Common myeloid progenitor, CD34-positive (primary cell): ENCODE measurements around the gene NLRX1.

ENCODE experiments used
- CTCF ChIA-PET: fragments of 350-600 bp; sonication (Branson Sonifier 250); formaldehyde crosslinking; loops from one replicate; lab custom pipeline; 2021; ENCODE audit warnings: antibody characterized with exemption; lab: Charles Lee
- POLR2A ChIA-PET: fragments of 350-600 bp; sonication (Branson Sonifier 250); formaldehyde crosslinking; loops from one replicate; lab custom pipeline; 2021; ENCODE audit warnings: antibody characterized with exemption; lab: Charles Lee
- DNase-seq, 3 donors: peaks; one replicate each; pipeline versions ENCODE4 v3.0.0 to v3.0.0-alpha.2; 2013
- H3K27ac ChIP-seq, 2 experiments: 1 replicate in 1 of 2; 2 replicates in 1 of 2; pipeline ENCODE4 v1.7.0; 2013; ENCODE audit warnings: inconsistent platforms in 2 of 2, low read length in 2 of 2, mild to moderate bottlenecking in 2 of 2, low read depth in 1 of 2, moderate library complexity in 1 of 2; ENCODE audit not compliant: severe bottlenecking in 2 of 2, insufficient read depth in 1 of 2, poor library complexity in 1 of 2
- H3K27me3 ChIP-seq, 5 experiments: replicated peaks in 2 of 5; 1 replicate in 3 of 5; 2 replicates in 2 of 5; pipeline versions ENCODE4 v1.6.1 to v1.7.0; 2013; ENCODE audit warnings: low read length in 4 of 5, mild to moderate bottlenecking in 2 of 5, moderate library complexity in 2 of 5, inconsistent platforms in 1 of 5; ENCODE audit not compliant: insufficient read depth in 5 of 5, control insufficient read depth in 4 of 5
- H3K36me3 ChIP-seq, 4 experiments: 1 replicate in 2 of 4; 2 replicates in 2 of 4; pipeline versions ENCODE4 v1.6.1 to v1.7.0; 2013; ENCODE audit warnings: low read length in 3 of 4, control low read depth in 1 of 4, mild to moderate bottlenecking in 1 of 4; ENCODE audit not compliant: control insufficient read depth in 4 of 4, insufficient read depth in 4 of 4
- H3K4me1 ChIP-seq, 4 experiments: 1 replicate in 3 of 4; 2 replicates in 1 of 4; pipeline versions ENCODE4 v1.6.1 to v1.7.1; 2013; ENCODE audit warnings: low read length in 3 of 4, mild to moderate bottlenecking in 3 of 4, control low read depth in 1 of 4, inconsistent platforms in 1 of 4, moderate library complexity in 1 of 4; ENCODE audit not compliant: control insufficient read depth in 4 of 4, insufficient read depth in 4 of 4; ENCODE audit errors: control extremely low read depth in 1 of 4
- H3K4me3 ChIP-seq, 7 experiments: 1 replicate in 4 of 7; 2 replicates in 3 of 7; pipeline versions ENCODE4 v1.5.1 to v1.7.0; 2013; ENCODE audit warnings: mild to moderate bottlenecking in 7 of 7, low read length in 6 of 7, moderate library complexity in 6 of 7, inconsistent platforms in 2 of 7, low read depth in 2 of 7, control low read depth in 1 of 7; ENCODE audit not compliant: insufficient read depth in 4 of 7, control insufficient read depth in 1 of 7; ENCODE audit errors: extremely low read depth in 1 of 7
- H3K9me3 ChIP-seq, 5 experiments: 1 replicate in 4 of 5; 2 replicates in 1 of 5; pipeline versions ENCODE4 v1.6.1 to v1.7.1; 2013; ENCODE audit warnings: low read length in 4 of 5, mild to moderate bottlenecking in 2 of 5, inconsistent platforms in 1 of 5, low read depth in 1 of 5, moderate library complexity in 1 of 5; ENCODE audit not compliant: control insufficient read depth in 4 of 5, insufficient read depth in 2 of 5; ENCODE audit errors: control extremely low read depth in 1 of 5
- WGBS: methylation state at CpG from one replicate; pipeline ENCODE4 v1.1.5; 2013; ENCODE audit not compliant: insufficient coverage; 5-methylcytosine and 5-hydroxymethylcytosine counted together

NLRX1 gene

GRCh38 chr11:119145551-119145950 lies 23.0 kb upstream of the NLRX1 start:
- DNase-seq, result no peak
- ChIA-PET POLR2A (interaction anchor here (0.7 to 1.3 kb wide), 3 partner anchors 17 to 58 kb away, joined by 3 to 4 read pairs (median 3); no protein-coding TSS in a partner anchor), CTCF (interaction anchor here (0.6 to 5.0 kb wide), 13 partner anchors 9 to 178 kb away, joined by 3 to 29 read pairs (median 4); no protein-coding TSS in a partner anchor)
- Histone ChIP-seq H3K9me3 (no peaks in the 10 kb centered on the region), H3K4me1 (peaks cover 0 to 18% (median 17%) of the 10 kb centered on the region in 4 experiments), H3K36me3 (no peaks in the 10 kb centered on the region), H3K4me3 (no peak overlapping the region), H3K27ac (no peak overlapping the region), H3K27me3 (peaks cover 0 to 44% (median 24%) of the 10 kb centered on the region in 5 experiments)
- 63% methylated on average over 3 of the region's 3 CpGs for WGBS

DNA sequence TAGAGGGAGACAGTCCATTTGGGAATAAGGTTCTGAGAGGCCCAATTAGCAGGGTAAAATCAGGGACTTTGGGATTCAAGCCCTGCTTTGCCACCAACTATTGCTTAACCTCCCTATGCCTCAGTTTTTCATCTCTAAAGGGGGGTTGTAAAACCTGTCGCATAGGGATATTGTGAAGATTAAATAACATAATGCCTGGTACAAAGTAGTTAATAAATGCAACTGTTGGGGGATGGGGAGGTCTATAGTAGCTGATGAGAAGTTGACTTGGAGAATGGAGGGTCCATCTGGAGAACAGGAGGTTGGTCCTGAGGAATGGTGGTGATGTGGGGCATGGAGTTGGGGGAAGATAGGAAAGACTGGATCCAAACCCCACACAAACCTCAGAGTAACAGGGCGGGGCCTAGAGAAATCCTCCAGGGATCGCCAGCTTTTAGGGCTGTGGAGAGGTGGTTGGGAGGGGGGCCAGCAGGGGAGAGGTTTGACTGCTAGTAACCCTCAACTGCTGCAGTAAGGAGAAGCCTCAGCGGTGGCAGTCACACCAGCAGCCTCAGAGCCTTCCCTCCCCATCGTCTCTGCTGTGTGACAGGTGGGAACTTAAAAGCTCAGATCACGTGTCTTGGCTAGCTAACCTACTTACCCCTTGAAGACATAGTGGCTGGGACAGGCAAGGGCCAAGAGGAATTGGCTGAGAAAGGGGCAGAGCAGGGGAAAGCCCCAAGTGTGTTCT lies 20.8 kb upstream of the NLRX1 start:
- H3K27me3 ChIP-seq, result peaks cover 0 to 54% (median 33%) of the 10 kb centered on the region in 5 experiments

GRCh38 chr11:119148720-119149017 lies 19.9 kb upstream of the NLRX1 start:
- Histone ChIP-seq H3K27me3 (peaks cover 0 to 54% (median 33%) of the 10 kb centered on the region in 5 experiments), H3K27ac (no peak overlapping the region), H3K9me3 (no peaks in the 10 kb centered on the region), H3K4me3 (peak overlapping the region in 6 of 7 experiments; percentile 19 to 72 (median 59)), H3K4me1 (peaks cover 0 to 18% (median 17%) of the 10 kb centered on the region in 4 experiments), H3K36me3 (no peaks in the 10 kb centered on the region)
- ChIA-PET POLR2A (no interaction called here), CTCF (interaction anchor here (1.5 kb wide), 1 partner anchor 48 kb away, joined by 4 read pairs; no protein-coding TSS in a partner anchor)
- 0% methylated on average over 8 of the region's 16 CpGs for WGBS
- no peak for DNase-seq

More for the DNA sequence above, 20.8 kb upstream of the NLRX1 start:
- Histone ChIP-seq H3K4me1 (peaks cover 0 to 18% (median 17%) of the 10 kb centered on the region in 4 experiments), H3K4me3 (no peak overlapping the region), H3K36me3 (no peaks in the 10 kb centered on the region), H3K9me3 (no peaks in the 10 kb centered on the region), H3K27ac (no peak overlapping the region)
- CTCF ChIA-PET, result interaction anchor here (0.8 to 3.0 kb wide), 3 partner anchors 21 to 49 kb away, joined by 3 to 9 read pairs (median 4); no protein-coding TSS in a partner anchor
- DNase-seq, result peak in 1 of 3 donors; percentile 33
- no CpG with 5 or more reads among the region's 6 CpGs for WGBS
- POLR2A ChIA-PET, result interaction anchor here (0.5 kb wide), 1 partner anchor 54 kb away, joined by 3 read pairs; no protein-coding TSS in a partner anchor

GRCh38 chr11:119149018-119149785 lies 19.3 kb upstream of the NLRX1 start, which contains the start of gene ABCG4:
Gene ABCG4, plus strand, starts transcription at chr11:119149052. Its CDS starts 914 bp downstream, at chr11:119149966.
- H3K4me3 ChIP-seq, result peak within 1 kb of the TSS; percentile 2 to 72 (median 56)
- ChIA-PET CTCF (interaction anchor here (1.0 to 3.5 kb wide), 4 partner anchors 11 to 48 kb away, joined by 3 to 15 read pairs (median 7); no protein-coding TSS in a partner anchor), POLR2A (no interaction called here)
- peak in 2 of 3 donors; percentile 34 to 50 for DNase-seq
- H3K27ac ChIP-seq, result no peak within 1 kb of the TSS
- no peaks in the 10 kb centered on the region for H3K36me3 ChIP-seq
- WGBS, result under 1% methylated on average over 47 of the region's 73 CpGs
- H3K27me3 ChIP-seq, result peaks cover 0 to 54% (median 33%) of the 10 kb centered on the region in 5 experiments
- H3K4me1 ChIP-seq, result peaks cover 0 to 18% (median 17%) of the 10 kb centered on the region in 4 experiments
- no peaks in the 10 kb centered on the region for H3K9me3 ChIP-seq

DNA sequence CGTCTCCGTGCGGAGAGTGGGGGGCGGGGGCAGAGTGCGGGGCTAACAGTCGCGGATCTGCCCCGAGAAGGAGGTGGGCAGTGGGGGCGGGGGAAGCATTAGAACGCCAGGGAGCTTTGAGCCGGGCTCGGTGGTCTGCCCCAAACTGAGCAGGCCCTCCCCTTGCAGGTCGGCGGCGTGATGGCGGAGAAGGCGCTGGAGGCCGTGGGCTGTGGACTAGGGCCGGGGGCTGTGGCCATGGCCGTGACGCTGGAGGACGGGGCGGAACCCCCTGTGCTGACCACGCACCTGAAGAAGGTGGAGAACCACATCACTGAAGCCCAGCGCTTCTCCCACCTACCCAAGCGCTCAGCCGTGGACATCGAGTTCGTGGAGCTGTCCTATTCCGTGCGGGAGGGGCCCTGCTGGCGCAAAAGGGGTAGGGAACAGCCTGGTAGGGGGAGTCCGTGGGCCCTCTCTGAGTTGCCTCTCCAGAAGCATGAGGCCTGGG lies 18.7 kb upstream of the NLRX1 start:
- Histone ChIP-seq H3K27me3 (peaks cover 0 to 54% (median 33%) of the 10 kb centered on the region in 5 experiments), H3K4me1 (peaks cover 0 to 18% (median 16%) of the 10 kb centered on the region in 4 experiments), H3K27ac (no peak overlapping the region), H3K36me3 (no peaks in the 10 kb centered on the region), H3K4me3 (peak overlapping the region in 4 of 7 experiments; percentile 11 to 72 (median 59)), H3K9me3 (no peaks in the 10 kb centered on the region)
- 13% methylated on average over 19 of the region's 33 CpGs for WGBS
- ChIA-PET CTCF (interaction anchor here (1.0 to 3.5 kb wide), 3 partner anchors 10 to 28 kb away, joined by 3 to 15 read pairs (median 10); no protein-coding TSS in a partner anchor), POLR2A (interaction anchor here (0.8 kb wide), 1 partner anchor 16 kb away, joined by 3 read pairs; no protein-coding TSS in a partner anchor)
- no peak for DNase-seq

DNA sequence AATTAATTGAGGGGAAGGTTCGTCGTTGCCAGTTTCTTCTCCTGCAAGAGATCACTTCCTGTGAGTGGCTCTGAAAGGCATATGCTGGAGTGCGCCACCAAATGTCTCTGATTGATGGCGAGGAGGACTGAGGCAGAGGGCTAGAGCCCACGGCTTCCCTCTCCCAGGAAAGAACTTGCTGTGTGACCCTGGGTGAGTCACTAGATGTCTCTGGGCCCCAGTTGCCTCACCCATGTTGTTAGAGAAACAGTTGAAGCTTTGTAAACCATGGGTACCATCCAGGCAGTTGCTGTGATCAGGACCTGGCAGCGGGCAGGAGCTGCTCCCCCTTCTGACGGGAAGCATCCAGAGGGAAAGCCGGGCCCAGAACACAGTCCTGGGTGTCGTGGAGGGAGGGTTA lies 16.5 kb upstream of the NLRX1 start:
- no peak for DNase-seq
- no peaks in the 10 kb centered on the region for H3K36me3 ChIP-seq
- WGBS, result 77% methylated on average over 5 of the region's 9 CpGs
- ChIA-PET CTCF (interaction anchor here (1.2 to 6.5 kb wide), 7 partner anchors 8 to 186 kb away, joined by 3 to 42 read pairs (median 6); no protein-coding TSS in a partner anchor), POLR2A (no interaction called here)
- H3K4me3 ChIP-seq, result no peak overlapping the region
- H3K9me3 ChIP-seq, result no peaks in the 10 kb centered on the region
- peaks cover 0 to 18% (median 16%) of the 10 kb centered on the region in 4 experiments for H3K4me1 ChIP-seq
- H3K27me3 ChIP-seq, result peaks cover 0 to 50% (median 29%) of the 10 kb centered on the region in 5 experiments
- H3K27ac ChIP-seq, result no peak overlapping the region
